ENCODE measurements around the gene CCL21.

GRCh38 chr9:34759432-34760134 is 49.6 kb upstream of the CCL21 start:
- TF ChIP-seq POLR2A (IDR thresholded peaks at IDR 0.05) (no peak), CTCF (IDR thresholded peaks at IDR 0.05) (no peak)

All from adrenal gland (tissue), 5 donors.